Measurements from ENCODE around the gene HEPACAM2.
A peak's percentile ranks its signal among the peaks of the same experiment; 100 is the strongest.

The HEPACAM2 gene

GRCh38 chr7:93146036-93146435 lies 80.2 kb downstream of the HEPACAM2 start:
- no peak for DNase-seq (ENCODE audit: low read depth)
- TF ChIP-seq CTCF (IDR thresholded peaks at IDR 0.05; ENCODE audit: low read length, missing control alignments): no peak
- no peak overlapping the region for H3K4me3 ChIP-seq (replicated peaks; ENCODE audit: low read depth, low read length)

GRCh38 chr7:93145354-93145753 lies 80.9 kb downstream of the HEPACAM2 start:
- no peak overlapping the region for H3K4me3 ChIP-seq (replicated peaks; ENCODE audit: low read depth, low read length)
- DNase-seq (ENCODE audit: low read depth): no peak
- no peak for TF ChIP-seq CTCF (IDR thresholded peaks at IDR 0.05; ENCODE audit: low read length, missing control alignments)

GRCh38 chr7:93142127-93142526 lies 84.1 kb downstream of the HEPACAM2 start:
- no peak for TF ChIP-seq CTCF (IDR thresholded peaks at IDR 0.05; ENCODE audit: low read length, missing control alignments)
- DNase-seq (ENCODE audit: low read depth): peak; percentile 16
- no peak overlapping the region for H3K4me3 ChIP-seq (replicated peaks; ENCODE audit: low read depth, low read length)

- DNase-seq (ENCODE audit: low read depth): no peak
- H3K4me3 ChIP-seq (replicated peaks; ENCODE audit: low read depth, low read length): no peak overlapping the region
- TF ChIP-seq CTCF (IDR thresholded peaks at IDR 0.05; ENCODE audit: low read length, missing control alignments): no peak
Measured at GRCh38 chr7:93140582-93141191, 85.6 kb downstream of the HEPACAM2 start.

- no peak for DNase-seq (ENCODE audit: low read depth)
- no peak overlapping the region for H3K4me3 ChIP-seq (replicated peaks; ENCODE audit: low read depth, low read length)
- no peak for TF ChIP-seq CTCF (IDR thresholded peaks at IDR 0.05; ENCODE audit: low read length, missing control alignments)
Measured at GRCh38 chr7:93138576-93138975, 87.7 kb downstream of the HEPACAM2 start.

Data from fibroblast of pulmonary artery (primary cell).